ENCODE data around the gene TRAF3IP1.

Gene TRAF3IP1

DNA sequence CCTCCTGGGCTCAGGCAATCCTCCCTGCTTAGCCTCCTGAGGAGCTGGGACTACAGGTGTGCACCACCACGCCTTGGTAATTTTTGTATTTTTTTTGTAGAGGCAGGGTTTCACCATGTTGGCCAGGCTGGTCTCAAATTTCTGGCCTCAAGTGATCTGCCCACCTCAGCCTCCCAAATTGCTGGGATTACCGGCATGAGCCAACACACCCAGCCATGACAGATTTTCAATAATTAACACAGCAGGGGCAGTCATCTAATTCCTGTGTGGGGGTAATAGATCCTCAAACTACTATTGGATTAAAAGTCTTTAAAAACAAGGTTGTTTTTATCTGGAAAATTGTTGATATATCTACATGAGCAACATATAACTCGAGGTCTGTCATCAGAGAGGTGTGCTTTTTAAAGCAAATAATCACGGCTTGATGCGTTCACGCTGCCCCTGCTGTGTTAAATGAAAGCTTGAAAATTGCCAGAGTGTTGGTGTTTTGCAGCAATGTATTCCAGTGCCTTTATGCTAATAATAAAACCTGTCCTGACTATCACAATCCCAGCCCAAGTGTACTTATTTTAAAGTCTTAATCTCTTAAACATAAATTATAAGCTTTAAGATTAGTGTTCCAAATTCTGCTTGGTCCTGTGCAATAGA, 70.8 kb downstream of the TRAF3IP1 start:
- TF ChIP-seq, protein P1, sequence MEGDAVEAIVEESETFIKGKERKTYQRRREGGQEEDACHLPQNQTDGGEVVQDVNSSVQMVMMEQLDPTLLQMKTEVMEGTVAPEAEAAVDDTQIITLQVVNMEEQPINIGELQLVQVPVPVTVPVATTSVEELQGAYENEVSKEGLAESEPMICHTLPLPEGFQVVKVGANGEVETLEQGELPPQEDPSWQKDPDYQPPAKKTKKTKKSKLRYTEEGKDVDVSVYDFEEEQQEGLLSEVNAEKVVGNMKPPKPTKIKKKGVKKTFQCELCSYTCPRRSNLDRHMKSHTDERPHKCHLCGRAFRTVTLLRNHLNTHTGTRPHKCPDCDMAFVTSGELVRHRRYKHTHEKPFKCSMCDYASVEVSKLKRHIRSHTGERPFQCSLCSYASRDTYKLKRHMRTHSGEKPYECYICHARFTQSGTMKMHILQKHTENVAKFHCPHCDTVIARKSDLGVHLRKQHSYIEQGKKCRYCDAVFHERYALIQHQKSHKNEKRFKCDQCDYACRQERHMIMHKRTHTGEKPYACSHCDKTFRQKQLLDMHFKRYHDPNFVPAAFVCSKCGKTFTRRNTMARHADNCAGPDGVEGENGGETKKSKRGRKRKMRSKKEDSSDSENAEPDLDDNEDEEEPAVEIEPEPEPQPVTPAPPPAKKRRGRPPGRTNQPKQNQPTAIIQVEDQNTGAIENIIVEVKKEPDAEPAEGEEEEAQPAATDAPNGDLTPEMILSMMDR (IDR thresholded peaks at IDR 0.05; ENCODE audit: borderline replicate concordance, insufficient read depth, low read depth, low read length) = no peak
- H3K4me3 ChIP-seq (ENCODE audit: low read depth, low read length) = no peak overlapping the region

DNA sequence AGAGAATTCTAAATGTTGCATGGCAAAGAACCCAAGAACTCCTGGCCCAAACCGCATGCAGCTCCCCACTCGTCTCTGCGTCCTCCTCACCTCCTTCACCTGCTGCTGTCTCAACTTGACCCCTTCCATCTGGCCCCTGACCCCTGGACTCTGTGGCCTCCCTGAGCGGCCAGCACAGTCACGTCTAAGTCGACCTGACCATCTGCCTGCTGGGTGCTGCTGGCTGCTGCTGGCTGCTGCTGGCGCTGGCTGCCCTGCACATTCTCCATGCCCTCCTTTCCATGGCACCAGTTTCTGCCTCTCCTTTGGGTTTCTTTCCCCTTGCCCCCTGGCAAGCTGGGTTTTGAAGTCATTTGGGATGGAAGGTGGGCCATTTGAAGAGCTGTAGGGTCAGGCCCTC, 76.3 kb downstream of the TRAF3IP1 start:
- no peak overlapping the region for H3K4me3 ChIP-seq (ENCODE audit: low read depth, low read length)
- TF ChIP-seq, protein P1 (IDR thresholded peaks at IDR 0.05; ENCODE audit: borderline replicate concordance, insufficient read depth, low read depth, low read length) = no peak

DNA sequence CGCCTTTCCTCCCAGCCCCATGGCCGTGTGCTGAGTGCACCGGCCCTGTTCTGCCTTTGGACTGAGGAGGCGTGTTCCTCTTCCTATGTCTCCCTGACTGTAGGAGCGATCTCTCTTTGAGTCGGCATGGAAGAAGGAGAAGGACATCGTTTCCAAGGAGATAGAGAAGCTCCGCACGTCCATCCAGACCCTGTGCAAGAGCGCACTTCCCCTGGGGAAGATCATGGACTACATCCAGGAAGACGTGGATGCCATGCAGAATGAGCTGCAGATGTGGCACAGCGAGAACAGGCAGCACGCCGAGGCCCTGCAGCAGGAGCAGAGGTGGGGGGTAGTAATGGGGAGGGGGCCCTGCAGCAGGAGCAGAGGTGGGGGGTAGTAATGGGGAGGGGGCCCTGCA, 77.0 kb downstream of the TRAF3IP1 start:
- no peak overlapping the region for H3K4me3 ChIP-seq (ENCODE audit: low read depth, low read length)
- TF ChIP-seq, protein P1 (IDR thresholded peaks at IDR 0.05; ENCODE audit: borderline replicate concordance, insufficient read depth, low read depth, low read length) = no peak

DNA sequence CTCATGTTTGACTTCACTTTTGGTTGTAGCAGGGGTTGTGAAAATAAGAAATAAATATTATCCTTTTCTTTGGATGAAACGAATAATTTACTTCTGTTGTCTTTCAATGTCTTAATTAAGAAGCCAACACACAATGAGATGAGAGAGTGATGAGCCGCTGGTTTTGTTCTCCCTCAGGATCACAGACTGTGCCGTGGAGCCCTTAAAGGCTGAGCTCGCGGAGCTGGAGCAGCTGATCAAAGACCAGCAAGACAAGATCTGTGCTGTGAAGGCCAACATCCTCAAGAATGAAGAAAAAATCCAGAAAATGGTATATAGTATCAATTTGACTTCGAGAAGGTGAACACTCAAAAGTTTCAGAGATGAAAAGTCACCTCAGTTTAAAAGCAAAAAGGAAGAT, 78.3 kb downstream of the TRAF3IP1 start:
- H3K4me3 ChIP-seq (ENCODE audit: low read depth, low read length) = no peak overlapping the region
- TF ChIP-seq, protein P1 (IDR thresholded peaks at IDR 0.05; ENCODE audit: borderline replicate concordance, insufficient read depth, low read depth, low read length) = no peak

DNA sequence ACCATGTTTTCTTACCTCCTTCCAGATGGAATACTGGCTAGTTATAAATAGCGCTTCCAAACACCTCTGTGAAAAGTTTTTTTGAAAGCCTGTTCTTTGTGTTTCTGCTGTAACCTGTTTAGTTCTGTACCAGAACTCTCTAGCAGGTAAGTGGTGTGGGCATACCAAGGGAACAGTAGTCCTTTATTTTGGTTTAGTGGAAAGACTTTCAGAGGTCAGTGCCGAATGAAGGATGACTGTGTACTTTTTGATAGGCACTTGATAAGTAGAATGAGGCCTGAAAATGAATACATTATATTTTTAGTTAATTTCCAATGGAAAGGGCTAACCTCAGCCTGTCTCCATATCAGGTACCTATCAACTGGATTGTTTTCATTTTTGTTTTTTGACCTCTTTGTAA, 78.8 kb downstream of the TRAF3IP1 start:
- H3K4me3 ChIP-seq (ENCODE audit: low read depth, low read length) = no peak overlapping the region
- TF ChIP-seq, protein P1 (IDR thresholded peaks at IDR 0.05; ENCODE audit: borderline replicate concordance, insufficient read depth, low read depth, low read length) = no peak

DNA sequence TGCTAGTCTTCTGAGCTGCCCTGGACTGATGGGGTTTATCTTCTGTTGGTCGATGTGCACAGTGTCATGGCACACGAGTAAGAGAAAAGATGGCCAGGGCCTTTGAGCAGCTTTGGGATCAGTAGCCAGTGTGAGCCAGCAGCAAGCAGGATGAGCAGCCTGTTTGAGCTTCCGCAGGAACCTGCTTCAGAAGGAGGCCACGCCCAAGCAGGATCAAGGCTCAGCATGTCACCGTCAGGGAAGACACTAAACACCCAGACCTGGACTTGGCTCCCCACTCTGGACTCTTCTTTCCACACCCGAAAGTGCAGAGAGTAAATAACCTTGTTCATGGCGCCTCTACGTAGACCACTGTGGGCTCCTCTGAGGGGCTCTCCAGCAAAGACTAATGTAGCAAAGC, 81.2 kb downstream of the TRAF3IP1 start:
- TF ChIP-seq, protein P1 (IDR thresholded peaks at IDR 0.05; ENCODE audit: borderline replicate concordance, insufficient read depth, low read depth, low read length) = no peak

DNA sequence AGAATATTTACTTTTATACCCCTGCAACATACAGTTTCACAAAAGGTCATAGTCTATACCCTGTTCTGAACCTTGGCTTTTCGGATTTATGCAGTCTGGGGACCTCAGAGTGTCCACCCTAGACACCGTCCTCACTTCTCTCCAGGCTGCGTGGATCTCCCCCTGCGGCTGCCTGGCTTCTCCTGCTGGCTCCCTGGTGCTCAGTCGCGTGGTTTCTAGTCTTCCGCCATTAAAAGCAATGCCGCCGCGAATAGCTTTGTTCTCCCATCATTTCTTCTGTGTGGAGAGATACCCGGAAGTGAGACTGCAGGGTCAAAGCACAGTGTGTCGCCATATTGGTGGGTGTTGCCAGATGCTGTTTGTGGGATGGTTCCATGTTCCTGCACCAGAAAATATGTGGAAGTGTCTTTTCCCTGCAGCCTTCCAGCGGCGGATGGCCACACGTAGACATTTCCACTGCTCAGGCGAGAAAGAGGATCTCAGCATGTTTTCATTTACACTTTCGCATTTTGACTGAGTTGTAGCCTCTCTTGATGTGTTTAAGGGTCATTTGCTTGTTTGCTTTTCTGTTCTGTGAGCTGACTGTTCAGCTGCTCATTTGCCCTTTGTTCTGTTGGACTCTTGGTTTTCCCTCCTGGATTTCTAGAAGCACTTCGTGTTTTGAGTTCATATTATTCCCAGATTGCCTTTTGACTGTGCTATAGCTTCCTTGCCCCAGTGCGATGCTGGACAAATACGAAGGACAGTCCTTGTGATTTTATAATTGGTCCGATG, 83.5 kb downstream of the TRAF3IP1 start:
- TF ChIP-seq, protein P1 (IDR thresholded peaks at IDR 0.05; ENCODE audit: borderline replicate concordance, insufficient read depth, low read depth, low read length) = no peak
- H3K4me3 ChIP-seq (ENCODE audit: low read depth, low read length) = no peak overlapping the region

More for the DNA sequence above, 81.2 kb downstream of the TRAF3IP1 start:
- H3K4me3 ChIP-seq (ENCODE audit: low read depth, low read length) = no peak overlapping the region

Data from GM12875 (cell line).